ENCODE data around the gene IL20RB. TPM values are rescaled to one million over a fixed set of nuclear protein-coding genes. Genes with fewer than 3 reads are reported as not detected.
"Not testable (repeated sequence)": the region's sequence is repeated elsewhere in the genome, so short reads cannot be mapped to it uniquely, and the experiment has no call there.

Gene IL20RB
- total RNA-seq, 1 donor from 2014 or later: 1.3 TPM

- no peaks in the 10 kb centered on the region for H3K9me3 Mint-ChIP-seq
- intact Hi-C loops (cut with micrococcal nuclease): no loop called here
- H3K36me3 Mint-ChIP-seq (ENCODE audit: low read depth): no peaks in the 10 kb centered on the region
- H3K27me3 Mint-ChIP-seq (ENCODE audit: low read depth): peaks cover 2% of the 10 kb centered on the region
- peaks cover under 1% of the 10 kb centered on the region for H3K4me1 Mint-ChIP-seq (ENCODE audit: low read depth)
- no peak overlapping the region for H3K27ac Mint-ChIP-seq
- H3K4me3 Mint-ChIP-seq (ENCODE audit: low read depth): no peak overlapping the region
- DNase-seq (ENCODE audit: low spot score): no peak
Measured at GRCh38 chr3:137000039-137000438, 42.3 kb downstream of the IL20RB start.

GRCh38 chr3:137007376-137007775 is 49.6 kb downstream of the IL20RB start:
- H3K4me1 Mint-ChIP-seq (ENCODE audit: low read depth); intact Hi-C loops (cut with micrococcal nuclease); H3K9me3 Mint-ChIP-seq; H3K27me3 Mint-ChIP-seq (ENCODE audit: low read depth); H3K36me3 Mint-ChIP-seq (ENCODE audit: low read depth); H3K27ac Mint-ChIP-seq; H3K4me3 Mint-ChIP-seq (ENCODE audit: low read depth); DNase-seq (ENCODE audit: low spot score): not testable (repeated sequence)

- intact Hi-C loops (cut with micrococcal nuclease): no loop called here
- H3K27me3 Mint-ChIP-seq (ENCODE audit: low read depth): peaks cover 2% of the 10 kb centered on the region
Measured at GRCh38 chr3:137008131-137008530, 50.3 kb downstream of the IL20RB start.

GRCh38 chr3:137008976-137009375 is 51.2 kb downstream of the IL20RB start:
- intact Hi-C loops (cut with micrococcal nuclease): no loop called here
- H3K4me1 Mint-ChIP-seq (ENCODE audit: low read depth): peaks cover 3% of the 10 kb centered on the region
- H3K9me3 Mint-ChIP-seq: no peaks in the 10 kb centered on the region
- H3K36me3 Mint-ChIP-seq (ENCODE audit: low read depth): no peaks in the 10 kb centered on the region
- no peaks in the 10 kb centered on the region for H3K27me3 Mint-ChIP-seq (ENCODE audit: low read depth)
- no peak overlapping the region for H3K4me3 Mint-ChIP-seq (ENCODE audit: low read depth)
- no peak overlapping the region for H3K27ac Mint-ChIP-seq
- DNase-seq (ENCODE audit: low spot score): no peak

More at GRCh38 chr3:137008131-137008530, 50.3 kb downstream of the IL20RB start:
- no peaks in the 10 kb centered on the region for H3K36me3 Mint-ChIP-seq (ENCODE audit: low read depth)
- no peak overlapping the region for H3K27ac Mint-ChIP-seq
- DNase-seq (ENCODE audit: low spot score): no peak
- H3K4me1 Mint-ChIP-seq (ENCODE audit: low read depth): no peaks in the 10 kb centered on the region
- no peak overlapping the region for H3K4me3 Mint-ChIP-seq (ENCODE audit: low read depth)
- no peaks in the 10 kb centered on the region for H3K9me3 Mint-ChIP-seq

GRCh38 chr3:137010137-137010536 is 52.4 kb downstream of the IL20RB start:
- Mint-ChIP-seq H3K9me3 (no peaks in the 10 kb centered on the region), H3K27ac (no peak overlapping the region), H3K36me3 (ENCODE audit: low read depth) (no peaks in the 10 kb centered on the region), H3K27me3 (ENCODE audit: low read depth) (no peaks in the 10 kb centered on the region), H3K4me3 (ENCODE audit: low read depth) (no peak overlapping the region), H3K4me1 (ENCODE audit: low read depth) (peaks cover 5% of the 10 kb centered on the region)
- intact Hi-C loops (cut with micrococcal nuclease): loop anchor here (5.0 to 10.0 kb wide), 4 partner anchors 148 to 813 kb away; partner anchors contain the start of genes MSL2 and NCK1
- DNase-seq (ENCODE audit: low spot score): no peak

GRCh38 chr3:137011153-137011552 is 53.4 kb downstream of the IL20RB start:
- intact Hi-C loops (cut with micrococcal nuclease): loop anchor here (5.0 to 10.0 kb wide), 4 partner anchors 149 to 814 kb away; partner anchors contain the start of genes MSL2 and NCK1
- Mint-ChIP-seq H3K27ac (no peak overlapping the region), H3K4me1 (ENCODE audit: low read depth) (peaks cover 5% of the 10 kb centered on the region), H3K27me3 (ENCODE audit: low read depth) (no peaks in the 10 kb centered on the region), H3K4me3 (ENCODE audit: low read depth) (no peak overlapping the region), H3K9me3 (no peaks in the 10 kb centered on the region), H3K36me3 (ENCODE audit: low read depth) (no peaks in the 10 kb centered on the region)
- DNase-seq (ENCODE audit: low spot score): no peak

GRCh38 chr3:137012097-137012501 is 54.3 kb downstream of the IL20RB start:
- H3K9me3 Mint-ChIP-seq: no peaks in the 10 kb centered on the region

GRCh38 chr3:137013951-137014688 is 56.3 kb downstream of the IL20RB start:
- intact Hi-C loops (cut with micrococcal nuclease): loop anchor here (1.0 to 10.0 kb wide), 9 partner anchors 152 to 939 kb away; partner anchors contain the start of genes MSL2 and NCK1
- no peaks in the 10 kb centered on the region for H3K9me3 Mint-ChIP-seq
- peaks cover 5% of the 10 kb centered on the region for H3K4me1 Mint-ChIP-seq (ENCODE audit: low read depth)
- H3K27me3 Mint-ChIP-seq (ENCODE audit: low read depth): peaks cover 3% of the 10 kb centered on the region
- peak overlapping the region; percentile 77 for H3K4me3 Mint-ChIP-seq (ENCODE audit: low read depth)
- DNase-seq (ENCODE audit: low spot score): peak; percentile 74
- no peak overlapping the region for H3K27ac Mint-ChIP-seq
- H3K36me3 Mint-ChIP-seq (ENCODE audit: low read depth): no peaks in the 10 kb centered on the region

More at GRCh38 chr3:137012097-137012501, 54.3 kb downstream of the IL20RB start:
- no peaks in the 10 kb centered on the region for H3K27me3 Mint-ChIP-seq (ENCODE audit: low read depth)
- H3K4me1 Mint-ChIP-seq (ENCODE audit: low read depth): peaks cover 5% of the 10 kb centered on the region
- H3K4me3 Mint-ChIP-seq (ENCODE audit: low read depth): no peak overlapping the region
- intact Hi-C loops (cut with micrococcal nuclease): loop anchor here (5.0 to 10.0 kb wide), 4 partner anchors 150 to 815 kb away; partner anchors contain the start of genes MSL2 and NCK1
- no peak overlapping the region for H3K27ac Mint-ChIP-seq
- DNase-seq (ENCODE audit: low spot score): no peak
- H3K36me3 Mint-ChIP-seq (ENCODE audit: low read depth): no peaks in the 10 kb centered on the region

- intact Hi-C loops (cut with micrococcal nuclease): loop anchor here (10.0 kb wide), 1 partner anchor 473 kb away; no protein-coding TSS in a partner anchor
- H3K4me1 Mint-ChIP-seq (ENCODE audit: low read depth); H3K27ac Mint-ChIP-seq; H3K9me3 Mint-ChIP-seq; H3K36me3 Mint-ChIP-seq (ENCODE audit: low read depth); H3K4me3 Mint-ChIP-seq (ENCODE audit: low read depth); DNase-seq (ENCODE audit: low spot score): not testable (repeated sequence)
- H3K27me3 Mint-ChIP-seq (ENCODE audit: low read depth): peaks cover 14% of the 10 kb centered on the region
Measured at GRCh38 chr3:137017316-137017715, 59.5 kb downstream of the IL20RB start.

- DNase-seq (ENCODE audit: low spot score): no peak
- Mint-ChIP-seq H3K27me3 (ENCODE audit: low read depth) (peaks cover 14% of the 10 kb centered on the region), H3K4me1 (ENCODE audit: low read depth) (no peaks in the 10 kb centered on the region), H3K4me3 (ENCODE audit: low read depth) (no peak overlapping the region), H3K36me3 (ENCODE audit: low read depth) (no peaks in the 10 kb centered on the region), H3K27ac (no peak overlapping the region), H3K9me3 (no peaks in the 10 kb centered on the region)
- intact Hi-C loops (cut with micrococcal nuclease): no loop called here
Measured at GRCh38 chr3:137020315-137020714, 62.5 kb downstream of the IL20RB start.

GRCh38 chr3:137020888-137021287 is 63.1 kb downstream of the IL20RB start:
- H3K36me3 Mint-ChIP-seq (ENCODE audit: low read depth): no peaks in the 10 kb centered on the region
- intact Hi-C loops (cut with micrococcal nuclease): no loop called here
- H3K27ac Mint-ChIP-seq: no peak overlapping the region
- no peaks in the 10 kb centered on the region for H3K9me3 Mint-ChIP-seq
- peaks cover 14% of the 10 kb centered on the region for H3K27me3 Mint-ChIP-seq (ENCODE audit: low read depth)
- no peaks in the 10 kb centered on the region for H3K4me1 Mint-ChIP-seq (ENCODE audit: low read depth)
- H3K4me3 Mint-ChIP-seq (ENCODE audit: low read depth): no peak overlapping the region
- no peak for DNase-seq (ENCODE audit: low spot score)

GRCh38 chr3:137024348-137024747 is 66.6 kb downstream of the IL20RB start:
- DNase-seq (ENCODE audit: low spot score): no peak
- Mint-ChIP-seq H3K36me3 (ENCODE audit: low read depth) (no peaks in the 10 kb centered on the region), H3K9me3 (no peaks in the 10 kb centered on the region), H3K27me3 (ENCODE audit: low read depth) (peaks cover 17% of the 10 kb centered on the region), H3K4me3 (ENCODE audit: low read depth) (no peak overlapping the region), H3K27ac (no peak overlapping the region), H3K4me1 (ENCODE audit: low read depth) (no peaks in the 10 kb centered on the region)
- intact Hi-C loops (cut with micrococcal nuclease): no loop called here

GRCh38 chr3:137026701-137027100 is 68.9 kb downstream of the IL20RB start:
- no peak overlapping the region for H3K4me3 Mint-ChIP-seq (ENCODE audit: low read depth)
- no peaks in the 10 kb centered on the region for H3K9me3 Mint-ChIP-seq
- no peak overlapping the region for H3K27ac Mint-ChIP-seq
- peaks cover 25% of the 10 kb centered on the region for H3K27me3 Mint-ChIP-seq (ENCODE audit: low read depth)
- intact Hi-C loops (cut with micrococcal nuclease): no loop called here
- no peaks in the 10 kb centered on the region for H3K4me1 Mint-ChIP-seq (ENCODE audit: low read depth)
- H3K36me3 Mint-ChIP-seq (ENCODE audit: low read depth): no peaks in the 10 kb centered on the region
- DNase-seq (ENCODE audit: low spot score): no peak

Measured in activated T-helper 2 cell treated with anti-CD3 and anti-CD28 coated beads, Interferon-gamma antibody, Interleukin-2, Interleukin-4, amounts not matched to agents 10 μg/mL and 5 μg/mL and 100 μg/mL, durations not matched to agents 14 hours and 24 hours and 36 hours (primary cell).